IPS-11a (cell line): Measurements from ENCODE around the gene EEF1AKMT3.
"Not testable (repeated sequence)": the region's sequence is repeated elsewhere in the genome, so short reads cannot be mapped to it uniquely, and the experiment has no call there.

Experiments used
- H3K4me3 ChIP-seq: one replicate; pipeline ENCODE4 v1.5.1; 2013; ENCODE audit warnings: low read depth, low read length, control low read depth

Gene EEF1AKMT3

GRCh38 chr12:57815177-57816000 lies 43.0 kb downstream of the EEF1AKMT3 start:
- no peak overlapping the region for H3K4me3 ChIP-seq

DNA sequence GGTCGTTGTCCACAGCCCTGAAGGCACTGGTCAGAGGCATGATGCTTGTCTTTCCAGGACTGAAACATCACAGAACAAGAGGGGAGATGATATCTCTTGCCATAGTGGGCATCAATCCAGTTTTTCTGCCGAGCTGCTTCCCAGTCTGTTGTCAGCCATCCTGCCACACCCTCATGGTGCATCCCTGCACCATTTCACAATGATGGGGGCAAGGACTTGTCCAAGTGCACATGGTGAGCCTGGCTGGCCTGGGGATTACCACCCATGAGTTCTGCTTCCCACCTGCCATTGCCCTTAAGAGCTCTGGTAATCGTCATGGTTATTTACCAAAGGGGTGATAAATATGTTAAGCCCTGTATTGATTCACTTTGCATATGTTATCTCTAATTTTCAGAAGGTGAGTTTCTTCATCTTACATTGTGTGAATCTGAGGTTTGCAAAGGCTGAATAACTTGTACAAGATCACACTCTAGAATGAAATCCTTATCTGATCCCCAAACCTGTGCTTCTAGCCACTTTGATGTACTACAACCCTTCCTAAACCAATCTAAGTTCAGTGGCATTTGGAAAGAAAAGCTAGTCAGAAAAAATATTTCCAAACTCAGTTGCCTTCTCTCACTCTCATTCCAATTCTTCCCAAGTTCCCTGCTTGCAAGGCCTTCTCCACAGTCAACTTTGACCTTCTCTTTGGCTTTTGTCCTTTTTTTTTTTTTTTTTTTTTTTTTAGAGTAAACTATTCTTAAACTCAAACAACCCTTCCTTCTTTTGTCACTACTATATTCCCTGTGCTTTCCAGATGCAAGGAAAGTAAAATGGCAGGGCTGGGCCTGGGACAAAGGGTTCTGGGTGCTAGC lies 43.8 kb downstream of the EEF1AKMT3 start:
- no peak overlapping the region for H3K4me3 ChIP-seq

DNA sequence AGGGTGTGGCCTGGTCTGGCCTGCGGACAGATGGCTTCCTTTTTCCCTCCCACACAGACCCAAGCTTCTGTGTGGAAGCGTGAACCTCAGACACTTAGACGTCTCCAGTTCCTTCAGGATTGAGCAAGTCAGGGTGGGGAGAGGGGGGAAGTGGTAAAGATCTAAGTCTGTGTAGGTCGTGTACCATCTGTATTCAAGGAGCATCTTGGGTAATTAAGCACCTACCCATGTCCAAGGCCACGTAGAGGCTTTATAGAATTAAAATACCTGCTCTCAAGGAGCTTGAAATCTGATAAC lies 44.4 kb downstream of the EEF1AKMT3 start:
- no peak overlapping the region for H3K4me3 ChIP-seq

- H3K4me3 ChIP-seq: no peak overlapping the region
Observed at GRCh38 chr12:57817261-57817989, 45.0 kb downstream of the EEF1AKMT3 start.

DNA sequence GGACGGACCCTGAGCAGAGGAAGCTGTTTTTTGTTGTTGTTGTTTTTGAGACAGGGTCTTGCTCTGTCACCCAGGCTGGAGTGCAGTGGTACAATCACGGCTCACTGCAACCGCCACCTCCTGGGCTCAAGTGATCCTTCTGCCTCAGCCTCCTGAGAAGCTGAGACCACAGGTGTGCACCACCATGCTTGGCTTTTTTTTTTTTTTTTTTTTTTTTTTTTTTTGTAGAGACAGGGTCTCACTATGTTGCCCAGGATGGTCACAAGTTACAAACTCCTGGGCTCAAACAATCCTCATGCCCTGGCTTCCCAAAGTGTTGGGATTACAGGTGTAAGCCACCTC lies 45.5 kb downstream of the EEF1AKMT3 start:
- not testable (repeated sequence) for H3K4me3 ChIP-seq

- H3K4me3 ChIP-seq: not testable (repeated sequence)
Observed at GRCh38 chr12:57820119-57820518, 47.7 kb downstream of the EEF1AKMT3 start.

GRCh38 chr12:57821015-57821414 lies 48.6 kb downstream of the EEF1AKMT3 start:
- H3K4me3 ChIP-seq: not testable (repeated sequence)

DNA sequence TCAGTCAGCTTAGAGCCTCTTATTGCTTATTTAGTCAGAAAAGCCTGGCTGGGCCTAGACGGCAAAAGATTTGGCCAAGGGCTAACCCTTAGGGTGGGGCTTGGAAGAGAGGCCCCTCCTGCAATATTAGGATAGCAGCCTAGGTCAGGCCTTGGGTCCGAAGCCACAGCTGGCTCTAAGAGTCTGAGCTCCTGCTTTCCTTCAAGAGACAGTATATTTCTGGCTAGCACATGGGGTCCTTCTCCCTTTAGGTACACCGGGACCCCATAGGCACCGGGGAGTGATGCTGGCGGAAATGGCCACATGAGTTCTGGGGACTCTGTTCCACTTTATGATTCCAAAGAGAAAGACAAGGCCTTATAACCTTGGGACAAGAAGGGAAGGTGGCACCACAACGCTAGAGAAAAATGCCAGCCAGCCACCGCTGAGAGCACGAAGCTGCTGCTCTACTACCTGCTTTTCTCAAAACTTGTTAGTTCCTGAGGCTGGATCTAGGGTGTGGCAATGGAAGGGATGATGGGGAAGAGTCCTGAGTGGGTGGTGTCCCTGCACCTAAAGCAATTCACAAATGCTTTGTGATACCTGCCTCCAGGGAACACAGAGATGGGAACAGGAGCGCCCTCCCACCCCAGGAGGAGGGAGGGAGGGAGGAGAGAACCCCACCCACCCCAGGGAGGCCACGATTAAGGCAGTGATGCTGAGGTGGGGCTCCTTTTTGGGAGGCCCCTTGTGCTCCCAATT lies 49.2 kb downstream of the EEF1AKMT3 start:
- no peak overlapping the region for H3K4me3 ChIP-seq

- no peak overlapping the region for H3K4me3 ChIP-seq
Observed at GRCh38 chr12:57822392-57823130, 50.1 kb downstream of the EEF1AKMT3 start.

GRCh38 chr12:57823131-57823907 lies 50.9 kb downstream of the EEF1AKMT3 start:
- no peak overlapping the region for H3K4me3 ChIP-seq

DNA sequence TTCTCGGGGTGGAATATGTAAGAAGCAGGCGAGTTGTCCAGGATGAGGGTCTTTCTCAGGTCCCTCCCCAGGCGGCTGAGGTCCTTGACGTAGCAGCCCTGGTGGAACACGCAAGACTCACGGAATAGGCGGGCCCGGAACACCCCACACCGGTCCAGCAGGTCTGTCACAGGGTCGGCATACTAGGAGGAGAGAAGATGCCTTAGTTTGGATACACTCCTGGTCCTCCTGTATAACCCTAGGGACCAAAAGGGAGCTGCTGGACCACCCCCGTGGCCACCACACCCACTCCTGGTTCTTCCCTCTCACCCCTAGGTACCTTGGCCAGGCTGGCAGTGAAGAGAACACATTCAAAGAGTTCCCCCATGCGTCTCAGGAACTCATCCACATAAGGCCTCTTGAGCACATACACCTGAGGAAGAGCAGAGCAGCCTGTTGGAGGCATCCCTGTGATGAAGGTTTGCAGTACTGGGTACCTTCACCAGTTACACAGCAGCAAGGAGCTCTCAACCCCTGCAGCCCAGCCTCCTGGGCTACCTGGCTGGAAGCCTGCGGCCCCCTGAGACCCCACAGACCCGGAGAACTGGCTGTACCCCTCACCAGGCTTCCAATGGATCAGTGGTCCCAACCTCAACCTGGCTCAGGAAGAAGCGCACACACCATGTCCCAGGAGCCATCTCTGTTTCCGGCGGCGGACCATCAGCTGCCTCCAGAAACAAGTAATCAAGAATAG lies 51.7 kb downstream of the EEF1AKMT3 start:
- no peak overlapping the region for H3K4me3 ChIP-seq

GRCh38 chr12:57825451-57825850 lies 53.0 kb downstream of the EEF1AKMT3 start:
- no peak overlapping the region for H3K4me3 ChIP-seq

GRCh38 chr12:57826400-57826799 lies 54.0 kb downstream of the EEF1AKMT3 start:
- H3K4me3 ChIP-seq: no peak overlapping the region

GRCh38 chr12:57826966-57827365 lies 54.6 kb downstream of the EEF1AKMT3 start:
- H3K4me3 ChIP-seq: no peak overlapping the region

GRCh38 chr12:57829025-57829777 lies 56.8 kb downstream of the EEF1AKMT3 start:
- H3K4me3 ChIP-seq: no peak overlapping the region

DNA sequence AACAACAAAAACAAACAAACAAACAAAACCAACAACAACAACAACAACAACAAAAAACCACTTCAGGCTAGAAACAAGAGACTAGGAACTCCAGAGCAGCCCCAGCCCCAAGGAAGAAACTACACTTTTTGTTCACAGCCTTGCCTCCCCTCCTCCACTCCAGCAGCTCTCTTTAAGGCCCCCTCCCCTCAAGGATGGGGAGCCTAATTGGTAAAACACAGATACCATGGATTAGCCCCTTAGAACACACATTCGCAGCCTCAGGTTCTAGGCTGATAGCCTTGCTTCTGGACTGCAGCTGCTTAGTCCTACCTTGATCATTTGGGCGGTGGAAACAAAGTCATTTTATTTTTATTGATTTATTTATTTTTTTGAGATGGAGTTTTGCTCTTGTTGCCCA lies 58.0 kb downstream of the EEF1AKMT3 start:
- H3K4me3 ChIP-seq: no peak overlapping the region
